HCT116 (cell line): ENCODE results near the gene DDX50. TPM values are rescaled to one million over a fixed set of nuclear protein-coding genes. Genes with fewer than 3 reads are reported as not detected.
A peak's percentile ranks its signal among the peaks of the same experiment; 100 is the strongest.

Source experiments
- ATAC-seq: fragments of 200-7000 bp; cut with Tn5 transposase; 2 replicates; pipeline ENCODE4 v1.9.1; 2020; ENCODE audit warnings: mild to moderate bottlenecking, moderate library complexity
- BruUV-seq: library from RNA; stranded (reverse); fragments of 400-500 nt; replicated peaks from 2 replicates; lab custom pipeline; 2021; lab: Mats Ljungman, UMichigan
- CTCF ChIA-PET: fragments of 300-600 bp; sonication (Branson Sonifier 250); formaldehyde crosslinking; loops from one replicate; lab custom pipeline; 2021; ENCODE audit warnings: antibody characterized with exemption; lab: Charles Lee
- POLR2A ChIA-PET: fragments of 300-600, 350-600 bp; sonication (Branson Sonifier 250); formaldehyde crosslinking; loops from one replicate; lab custom pipeline; 2021; ENCODE audit warnings: antibody characterized with exemption; lab: Charles Lee
- RAD21 ChIA-PET, 2 experiments: fragments of 300-600 bp; sonication (Branson Sonifier 250); formaldehyde crosslinking; loops; one replicate each; lab custom pipeline; 2023; ENCODE audit warnings: low total read pairs in 2 of 2; ENCODE audit not compliant: uncharacterized antibody in 2 of 2, unreplicated experiment in 2 of 2, low non-redundant PET in 1 of 2; lab: Charles Lee
- DNase-seq: peaks from one replicate; pipeline ENCODE4 v3.0.0-alpha.2; 2010; ENCODE audit warnings: low read depth, low spot score
- H2AFZ ChIP-seq: fragments of 200-600 bp; shearing (Covaris generic), sonication (generic); 2 replicates; pipeline ENCODE4 v1.6.1; 2017; ENCODE audit warnings: low read depth, mixed run types, mixed read lengths, antibody characterized with exemption, low read length; ENCODE audit not compliant: poor library complexity, severe bottlenecking
- H3K27ac ChIP-seq: 2 replicates; pipeline ENCODE4 v1.5.1; 2012; ENCODE audit warnings: low read depth, low read length
- H3K27me3 ChIP-seq: fragments of 200-600 bp; sonication (generic); 2 replicates; pipeline ENCODE4 v1.6.1; 2016; ENCODE audit warnings: mixed run types, low read length, mixed read lengths; ENCODE audit not compliant: insufficient read depth
- H3K36me3 ChIP-seq, 2 experiments: fragments of 200-500 bp in 1 of 2; fragments of 200-600 bp in 1 of 2; sonication (Bioruptor generic) in 1 of 2; sonication (generic) in 1 of 2; 2 replicates each; pipeline versions ENCODE4 v1.5.1 to v1.6.1; 2014 to 2016; ENCODE audit warnings: low read length in 2 of 2, inconsistent platforms in 1 of 2, mixed read lengths in 1 of 2, mixed run types in 1 of 2; ENCODE audit not compliant: insufficient read depth in 2 of 2, control insufficient read depth in 1 of 2
- H3K4me1 ChIP-seq, 2 experiments: fragments of 200-600 bp in 1 of 2; sonication (generic) in 1 of 2; 2 replicates each; pipeline versions ENCODE4 v1.5.1 to v1.6.1; 2012 to 2017; ENCODE audit warnings: low read length in 2 of 2, inconsistent platforms in 1 of 2, mild to moderate bottlenecking in 1 of 2, mixed read lengths in 1 of 2, mixed run types in 1 of 2, moderate library complexity in 1 of 2; ENCODE audit not compliant: insufficient read depth in 2 of 2, control insufficient read depth in 1 of 2
- H3K4me2 ChIP-seq: fragments of 200-600 bp; sonication (generic); 2 replicates; pipeline ENCODE4 v1.6.1; 2017; ENCODE audit warnings: mixed run types, low read length, mixed read lengths
- H3K4me3 ChIP-seq, 2 experiments: fragments of 200-600 bp in 1 of 2; sonication (generic) in 1 of 2; replicated peaks in 1 of 2; 2 replicates each; pipeline ENCODE4 v1.5.1; 2011 to 2016; ENCODE audit warnings: low read length in 2 of 2, control low read depth in 1 of 2, low read depth in 1 of 2, mild to moderate bottlenecking in 1 of 2, mixed read lengths in 1 of 2, mixed run types in 1 of 2
- H3K79me2 ChIP-seq: fragments of 200-600 bp; sonication (generic); 2 replicates; pipeline ENCODE4 v1.6.1; 2017; ENCODE audit warnings: mild to moderate bottlenecking, mixed run types, low read length, moderate library complexity, mixed read lengths; ENCODE audit not compliant: insufficient read depth
- H3K9ac ChIP-seq: fragments of 200-600 bp; sonication (generic); 2 replicates; pipeline ENCODE4 v1.6.1; 2016; ENCODE audit warnings: low read length, mixed read lengths
- H3K9me2 ChIP-seq: fragments of 200-600 bp; sonication (generic), shearing (Covaris generic); 2 replicates; pipeline ENCODE4 v1.6.1; 2017; ENCODE audit warnings: mixed run types, mild to moderate bottlenecking, moderate library complexity; ENCODE audit not compliant: insufficient read depth
- H3K9me3 ChIP-seq, 2 experiments: fragments of 200-500 bp in 1 of 2; fragments of 200-600 bp in 1 of 2; sonication (Bioruptor generic) in 1 of 2; sonication (generic) in 1 of 2; 2 replicates each; pipeline ENCODE4 v1.6.1; 2014 to 2017; ENCODE audit warnings: low read length in 2 of 2, mixed read lengths in 2 of 2, inconsistent platforms in 1 of 2, low read depth in 1 of 2, mild to moderate bottlenecking in 1 of 2, mixed run types in 1 of 2, moderate library complexity in 1 of 2; ENCODE audit not compliant: control insufficient read depth in 1 of 2, insufficient read depth in 1 of 2
- H4K20me1 ChIP-seq: fragments of 200-600 bp; sonication (generic), shearing (Covaris generic); 2 replicates; pipeline ENCODE4 v1.6.1; 2017; ENCODE audit warnings: mixed run types, mild to moderate bottlenecking, moderate library complexity; ENCODE audit not compliant: insufficient read depth
- ATF3 ChIP-seq: IDR thresholded peaks from 2 replicates; pipeline ENCODE4 v1.6.1; 2012
- CBX3 ChIP-seq: IDR thresholded peaks from 2 replicates; pipeline ENCODE4 v1.6.1; 2012; ENCODE audit warnings: low read depth
- CEBPB ChIP-seq: IDR thresholded peaks from 2 replicates; pipeline ENCODE4 v1.6.1; 2012; ENCODE audit warnings: low read depth
- CTCF ChIP-seq, 3 experiments: fragments of 200-600 bp in 1 of 3; sonication (generic) in 1 of 3; IDR thresholded peaks in 2 of 3; conservative IDR thresholded peaks in 1 of 3; 2 replicates each; pipeline ENCODE4 v1.5.1; 2012 to 2017; ENCODE audit warnings: low read depth in 2 of 3, low read length in 2 of 3, antibody characterized with exemption in 1 of 3, borderline replicate concordance in 1 of 3, control low read depth in 1 of 3, mild to moderate bottlenecking in 1 of 3, mixed read lengths in 1 of 3, mixed run types in 1 of 3, moderate library complexity in 1 of 3; ENCODE audit not compliant: insufficient read depth in 1 of 3
- EGR1 ChIP-seq: IDR thresholded peaks from 2 replicates; pipeline ENCODE4 v1.6.1; 2012; ENCODE audit warnings: low read depth
- ELF1 ChIP-seq: IDR thresholded peaks from 2 replicates; pipeline ENCODE4 v1.6.1; 2012; ENCODE audit warnings: low read depth, borderline replicate concordance
- EZH2phosphoT487 ChIP-seq: fragments of 200-600 bp; IDR thresholded peaks from 2 replicates; pipeline ENCODE4 v1.6.1; 2018; ENCODE audit warnings: antibody characterized with exemption, borderline replicate concordance
- FOSL1 ChIP-seq: IDR thresholded peaks from 2 replicates; pipeline ENCODE4 v1.6.1; 2012; ENCODE audit warnings: low read depth
- JUND ChIP-seq: IDR thresholded peaks from 2 replicates; pipeline ENCODE4 v1.6.1; 2012
- POLR2A ChIP-seq: IDR thresholded peaks from 2 replicates; pipeline ENCODE4 v1.7.0; 2011; ENCODE audit warnings: borderline replicate concordance; ENCODE audit not compliant: insufficient read depth, insufficient read length; ENCODE audit errors: extremely low read depth
- POLR2AphosphoS5 ChIP-seq: IDR thresholded peaks from 2 replicates; pipeline ENCODE4 v1.6.1; 2011; ENCODE audit warnings: mild to moderate bottlenecking, low read depth, low read length, moderate library complexity
- RAD21 ChIP-seq: IDR thresholded peaks from 2 replicates; pipeline ENCODE4 v1.6.1; 2012; ENCODE audit warnings: low read depth, mild to moderate bottlenecking
- REST ChIP-seq: IDR thresholded peaks from 2 replicates; pipeline ENCODE4 v1.6.1; 2012; ENCODE audit warnings: low read depth
- SP1 ChIP-seq: IDR thresholded peaks from 2 replicates; pipeline ENCODE4 v1.6.1; 2012; ENCODE audit warnings: low read depth
- SRF ChIP-seq: IDR thresholded peaks from 2 replicates; pipeline ENCODE4 v1.6.1; 2012; ENCODE audit warnings: low read depth
- YY1 ChIP-seq: IDR thresholded peaks from 2 replicates; pipeline ENCODE4 v1.6.1; 2011; ENCODE audit warnings: low read length, low read depth, moderate library complexity, mild to moderate bottlenecking; ENCODE audit not compliant: insufficient replicate concordance; ENCODE audit errors: extremely low read depth
- ZBTB33 ChIP-seq: IDR thresholded peaks from 2 replicates; pipeline ENCODE4 v1.6.1; 2011; ENCODE audit warnings: mild to moderate bottlenecking, low read length, moderate library complexity; ENCODE audit not compliant: insufficient replicate concordance; ENCODE audit errors: extremely low read depth
- ZFX ChIP-seq: fragments of 450-650 bp; IDR thresholded peaks from 2 replicates; pipeline ENCODE4 v1.6.1; 2017
- ZNF274 ChIP-seq: fragments of 200-500 bp; sonication (Bioruptor generic); IDR thresholded peaks from 2 replicates; pipeline ENCODE4 v1.6.1; 2014; ENCODE audit warnings: mild to moderate bottlenecking, low read depth, low read length, inconsistent platforms
- intact Hi-C: fragments of 100-400 bp; cut with micrococcal nuclease; formaldehyde crosslinking; loops from 2 replicates; pipeline ENCODE4 v1.10.0; 2022
- total RNA-seq: library from RNA; stranded (reverse); gene quantifications from one replicate; pipeline ENCODE4 v1.2.1, GENCODE V29; 2021; ENCODE audit not compliant: unreplicated experiment

Gene DDX50
- total RNA-seq, 1 experiment from 2014 or later = 25.6 TPM

GRCh38 chr10:68900427-68901104 lies 549 bp upstream of the DDX50 start:
- Histone ChIP-seq H3K79me2 (peaks cover 33% of the 10 kb centered on the region), H3K9ac (peak overlapping the region; percentile 86), H3K4me2 (peak overlapping the region; percentile 85), H3K27ac (peak overlapping the region; percentile 52), H3K4me1 (peaks cover 3 to 18% of the 10 kb centered on the region in 2 experiments; a peak in 3 of 4 replicates), H2AFZ (peak overlapping the region; percentile 9), H3K9me3 (no peaks in the 10 kb centered on the region), H4K20me1 (no peaks in the 10 kb centered on the region), H3K9me2 (no peaks in the 10 kb centered on the region), H3K27me3 (no peaks in the 10 kb centered on the region), H3K36me3 (no peaks in the 10 kb centered on the region), H3K4me3 (peak overlapping the region in 1 of 2 experiments; percentile 89; a peak in 2 of 4 replicates)
- intact Hi-C loops = no loop called here
- ChIA-PET POLR2A (no interaction called here), RAD21 (no interaction called here), CTCF (interaction anchor here (1.1 kb wide), 1 partner anchor 494 kb away, joined by 3 read pairs; the partner anchor contains the start of gene RUFY2)
- TSS peak; percentile 67 for BruUV-seq
- no peak for ATAC-seq
- no peak for DNase-seq
- TF ChIP-seq EZH2phosphoT487 (no peak), YY1 (no peak), FOSL1 (no peak), CEBPB (no peak), SRF (no peak), REST (no peak), ZBTB33 (no peak), RAD21 (no peak), ATF3 (no peak), JUND (no peak), POLR2AphosphoS5 (no peak), SP1 (no peak), CBX3 (no peak), CTCF (IDR thresholded peaks at IDR 0.05 in 2 of 3, conservative IDR thresholded peaks at IDR 0.05 in 1 of 3; ENCODE audit: borderline replicate concordance in 1 of 3, insufficient read depth in 1 of 3, low read depth in 2 of 3, low read length in 2 of 3) (no peak), EGR1 (no peak), ZFX (no peak), POLR2A (no peak), ZNF274 (no peak), ELF1 (no peak)
